ENCODE measurements around the gene PDE4A. TPM values are rescaled to one million over a fixed set of nuclear protein-coding genes. Genes with fewer than 3 reads are reported as not detected.
A peak's percentile ranks its signal among the peaks of the same experiment; 100 is the strongest.

The PDE4A gene
- total and polyA plus RNA-seq, 2 of the 13 experiments (the other 11 are each of a cell fraction or from before 2014, with no cell fraction given), result 1.1 to 4.1 TPM

DNA sequence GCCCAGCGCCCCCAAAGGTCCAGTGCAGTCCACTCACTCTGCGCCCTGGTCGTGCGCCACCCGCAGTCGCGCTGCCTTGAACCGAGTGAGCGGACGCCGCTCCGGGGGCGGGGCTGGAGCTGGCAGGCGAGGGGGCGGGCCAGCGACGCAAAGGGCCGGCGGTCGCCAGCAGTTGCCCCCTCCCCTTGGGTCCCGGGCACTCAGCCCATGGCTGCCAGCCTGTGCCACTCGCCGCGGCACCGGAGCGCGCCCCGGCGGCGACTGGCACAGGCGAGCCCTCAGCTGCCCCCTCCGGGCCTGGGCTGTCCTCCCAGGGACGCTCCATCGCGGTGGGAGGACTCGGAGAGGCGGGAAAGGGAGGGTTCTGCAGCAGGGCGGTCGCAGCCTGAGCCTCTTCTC is 97.0 kb downstream of the PDE4A start, which contains the start of gene S1PR5 (continued):
- TF ChIP-seq, protein P1, sequence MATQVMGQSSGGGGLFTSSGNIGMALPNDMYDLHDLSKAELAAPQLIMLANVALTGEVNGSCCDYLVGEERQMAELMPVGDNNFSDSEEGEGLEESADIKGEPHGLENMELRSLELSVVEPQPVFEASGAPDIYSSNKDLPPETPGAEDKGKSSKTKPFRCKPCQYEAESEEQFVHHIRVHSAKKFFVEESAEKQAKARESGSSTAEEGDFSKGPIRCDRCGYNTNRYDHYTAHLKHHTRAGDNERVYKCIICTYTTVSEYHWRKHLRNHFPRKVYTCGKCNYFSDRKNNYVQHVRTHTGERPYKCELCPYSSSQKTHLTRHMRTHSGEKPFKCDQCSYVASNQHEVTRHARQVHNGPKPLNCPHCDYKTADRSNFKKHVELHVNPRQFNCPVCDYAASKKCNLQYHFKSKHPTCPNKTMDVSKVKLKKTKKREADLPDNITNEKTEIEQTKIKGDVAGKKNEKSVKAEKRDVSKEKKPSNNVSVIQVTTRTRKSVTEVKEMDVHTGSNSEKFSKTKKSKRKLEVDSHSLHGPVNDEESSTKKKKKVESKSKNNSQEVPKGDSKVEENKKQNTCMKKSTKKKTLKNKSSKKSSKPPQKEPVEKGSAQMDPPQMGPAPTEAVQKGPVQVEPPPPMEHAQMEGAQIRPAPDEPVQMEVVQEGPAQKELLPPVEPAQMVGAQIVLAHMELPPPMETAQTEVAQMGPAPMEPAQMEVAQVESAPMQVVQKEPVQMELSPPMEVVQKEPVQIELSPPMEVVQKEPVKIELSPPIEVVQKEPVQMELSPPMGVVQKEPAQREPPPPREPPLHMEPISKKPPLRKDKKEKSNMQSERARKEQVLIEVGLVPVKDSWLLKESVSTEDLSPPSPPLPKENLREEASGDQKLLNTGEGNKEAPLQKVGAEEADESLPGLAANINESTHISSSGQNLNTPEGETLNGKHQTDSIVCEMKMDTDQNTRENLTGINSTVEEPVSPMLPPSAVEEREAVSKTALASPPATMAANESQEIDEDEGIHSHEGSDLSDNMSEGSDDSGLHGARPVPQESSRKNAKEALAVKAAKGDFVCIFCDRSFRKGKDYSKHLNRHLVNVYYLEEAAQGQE (IDR thresholded peaks at IDR 0.05; ENCODE audit: borderline replicate concordance in 1 of 2, low read depth in 1 of 2, low read length in 2 of 2), result no peak
- no peak for TF ChIP-seq YEATS4 (CRISPR knock-in tag; IDR thresholded peaks at IDR 0.05; ENCODE audit: borderline replicate concordance)
- no peak for TF ChIP-seq HNRNPUL1 (IDR thresholded peaks at IDR 0.05; ENCODE audit: low read depth, low read length)

GRCh38 chr19:10517760-10518443 is 97.6 kb downstream of the PDE4A start:
- H2AFZ ChIP-seq (ENCODE audit: low read length), result no peak overlapping the region
- ATAC-seq, result peak; percentile 28; the same call in 1 of the 3 replicates
- no peaks in the 10 kb centered on the region for H3K79me2 ChIP-seq (ENCODE audit: insufficient read depth, low read length)
- intact Hi-C loops (cut with micrococcal nuclease; ENCODE audit: unreplicated experiment) (no loop called here), in situ Hi-C loops (cut with HindIII; ENCODE audit: extremely low pct_ligation_motif_present, low pct_unique_long_range_greater_than_20kb) (no loop called here)
- 3% methylated on average over 13 of the region's 27 CpGs for WGBS (ENCODE audit: low lambda C conversion rate)
- H4K20me1 ChIP-seq (ENCODE audit: insufficient read depth, low read length), result no peaks in the 10 kb centered on the region
- no TSS peak for BruUV-seq (replicated peaks)
- ChIA-PET CTCF (ENCODE audit: low intra/inter-chr PET ratio, low total read pairs) (no interaction called here), POLR2A (no interaction called here)
- H3K4me3 ChIP-seq (replicated peaks in 1 of 3; ENCODE audit: insufficient read depth in 1 of 3, low read depth in 2 of 3, low read length in 3 of 3), result peak overlapping the region; percentile 26 to 66 (median 34); a peak in 5 of 6 replicates
- no peak overlapping the region for H3K9ac ChIP-seq (ENCODE audit: insufficient read depth, low read depth, low read length)
- H3K27me3 ChIP-seq (ENCODE audit: control insufficient read depth in 1 of 2, insufficient read depth in 2 of 2, low read length in 2 of 2), result peaks cover 15 to 65% of the 10 kb centered on the region in 2 experiments
- peak overlapping the region; percentile 74 for H3K4me2 ChIP-seq (ENCODE audit: low read depth, low read length)
- no peak for DNase-seq (ENCODE audit: low spot score)
- H3K9me3 ChIP-seq (ENCODE audit: low read length), result no peaks in the 10 kb centered on the region
- no peak for FAIRE-seq
- H3K36me3 ChIP-seq (replicated peaks in 1 of 2; ENCODE audit: control insufficient read depth in 1 of 2, insufficient read depth in 2 of 2, low read length in 2 of 2), result no peaks in the 10 kb centered on the region
- peaks cover 48% of the 10 kb centered on the region for H3K4me1 ChIP-seq (ENCODE audit: insufficient read depth, low read length)
- no peak overlapping the region for H3K27ac ChIP-seq (ENCODE audit: extremely low read length, insufficient read depth, low read length)
- TF ChIP-seq ZNF281 (CRISPR knock-in tag; IDR thresholded peaks at IDR 0.05; ENCODE audit: borderline replicate concordance) (peak; percentile 27; the same call in 1 of the 2 replicates), KDM4B (CRISPR knock-in tag; IDR thresholded peaks at IDR 0.05) (no peak), ZNF777 (CRISPR knock-in tag; IDR thresholded peaks at IDR 0.05) (peak; percentile 84; the same call in 1 of the 2 replicates), ZSCAN5A (CRISPR knock-in tag; IDR thresholded peaks at IDR 0.05; ENCODE audit: borderline replicate concordance) (no peak), ZNF670 (CRISPR knock-in tag; IDR thresholded peaks at IDR 0.05; ENCODE audit: borderline replicate concordance) (no peak), NPAS2 (CRISPR knock-in tag; IDR thresholded peaks at IDR 0.05; ENCODE audit: borderline replicate concordance) (no peak), YEATS4 (CRISPR knock-in tag; IDR thresholded peaks at IDR 0.05; ENCODE audit: borderline replicate concordance) (no peak)
- TF ChIP-seq, protein P2, sequence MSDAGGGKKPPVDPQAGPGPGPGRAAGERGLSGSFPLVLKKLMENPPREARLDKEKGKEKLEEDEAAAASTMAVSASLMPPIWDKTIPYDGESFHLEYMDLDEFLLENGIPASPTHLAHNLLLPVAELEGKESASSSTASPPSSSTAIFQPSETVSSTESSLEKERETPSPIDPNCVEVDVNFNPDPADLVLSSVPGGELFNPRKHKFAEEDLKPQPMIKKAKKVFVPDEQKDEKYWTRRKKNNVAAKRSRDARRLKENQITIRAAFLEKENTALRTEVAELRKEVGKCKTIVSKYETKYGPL (CRISPR knock-in tag; IDR thresholded peaks at IDR 0.05), result no peak
